Superior temporal gyrus (tissue), 1 donor: ENCODE measurements around the gene ARMC9.
"Not testable (repeated sequence)": the region's sequence is repeated elsewhere in the genome, so short reads cannot be mapped to it uniquely, and the experiment has no call there.

Experiments
- DNase-seq: peaks from one replicate; pipeline ENCODE4 v3.0.0-alpha.2; 2016; ENCODE audit errors: extremely low spot score

Gene ARMC9, protein sequence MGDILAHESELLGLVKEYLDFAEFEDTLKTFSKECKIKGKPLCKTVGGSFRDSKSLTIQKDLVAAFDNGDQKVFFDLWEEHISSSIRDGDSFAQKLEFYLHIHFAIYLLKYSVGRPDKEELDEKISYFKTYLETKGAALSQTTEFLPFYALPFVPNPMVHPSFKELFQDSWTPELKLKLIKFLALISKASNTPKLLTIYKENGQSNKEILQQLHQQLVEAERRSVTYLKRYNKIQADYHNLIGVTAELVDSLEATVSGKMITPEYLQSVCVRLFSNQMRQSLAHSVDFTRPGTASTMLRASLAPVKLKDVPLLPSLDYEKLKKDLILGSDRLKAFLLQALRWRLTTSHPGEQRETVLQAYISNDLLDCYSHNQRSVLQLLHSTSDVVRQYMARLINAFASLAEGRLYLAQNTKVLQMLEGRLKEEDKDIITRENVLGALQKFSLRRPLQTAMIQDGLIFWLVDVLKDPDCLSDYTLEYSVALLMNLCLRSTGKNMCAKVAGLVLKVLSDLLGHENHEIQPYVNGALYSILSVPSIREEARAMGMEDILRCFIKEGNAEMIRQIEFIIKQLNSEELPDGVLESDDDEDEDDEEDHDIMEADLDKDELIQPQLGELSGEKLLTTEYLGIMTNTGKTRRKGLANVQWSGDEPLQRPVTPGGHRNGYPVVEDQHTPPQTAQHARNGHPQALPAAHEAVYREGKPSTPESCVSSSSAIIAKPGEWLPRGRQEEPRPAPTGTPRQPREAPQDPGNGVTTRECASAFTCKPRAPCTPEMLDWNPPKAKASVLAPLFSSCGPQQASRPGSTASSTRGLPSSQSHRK

DNA sequence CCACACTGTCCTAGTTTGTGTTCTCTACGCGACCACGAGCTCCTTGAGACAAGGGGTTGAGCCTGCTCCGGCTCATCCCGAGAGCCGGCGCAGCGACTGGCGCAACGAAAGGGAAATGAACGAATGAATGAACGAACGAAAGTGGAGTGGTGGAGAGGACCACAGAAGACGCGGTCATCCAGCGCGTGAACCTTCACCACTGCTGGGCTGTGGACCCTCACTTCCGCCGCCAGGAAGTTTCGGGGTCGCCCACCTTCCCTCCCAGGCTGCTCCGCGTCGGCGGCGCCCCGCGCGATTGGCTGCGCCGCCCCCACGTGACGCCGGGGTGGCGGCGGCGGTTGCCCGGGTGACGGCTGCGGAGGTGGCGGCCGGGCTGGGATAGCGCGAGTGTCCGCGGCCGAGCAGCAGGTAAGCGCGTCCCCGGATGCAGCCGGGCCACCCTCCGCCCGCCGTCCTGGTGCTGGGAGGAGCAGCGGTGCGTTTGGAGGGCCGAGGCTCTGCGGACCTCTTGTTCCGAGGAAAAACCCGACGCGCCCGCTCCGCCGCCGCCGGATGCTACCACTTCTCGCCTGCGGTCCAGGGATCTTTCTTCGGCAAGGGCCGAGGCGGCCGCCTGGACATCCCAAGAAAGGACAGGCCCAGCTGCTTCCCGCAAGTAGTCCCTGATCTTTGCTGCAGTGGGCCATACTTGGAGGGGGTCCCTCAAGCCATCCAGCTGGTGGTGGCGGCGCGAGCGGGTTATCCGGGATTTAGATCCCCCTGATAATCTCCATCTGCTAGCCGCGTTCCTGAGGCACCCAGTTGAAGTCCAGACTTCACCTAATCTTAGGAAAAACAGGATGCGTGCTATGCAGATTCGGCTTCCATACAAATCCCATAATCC is at the start of gene ARMC9:
TSS of gene ARMC9 (plus strand) at position 341 of the 883 bp plus-strand sequence. CDS start 7,608 bp downstream, outside the sequence.
- peak; percentile 72 for DNase-seq

DNA sequence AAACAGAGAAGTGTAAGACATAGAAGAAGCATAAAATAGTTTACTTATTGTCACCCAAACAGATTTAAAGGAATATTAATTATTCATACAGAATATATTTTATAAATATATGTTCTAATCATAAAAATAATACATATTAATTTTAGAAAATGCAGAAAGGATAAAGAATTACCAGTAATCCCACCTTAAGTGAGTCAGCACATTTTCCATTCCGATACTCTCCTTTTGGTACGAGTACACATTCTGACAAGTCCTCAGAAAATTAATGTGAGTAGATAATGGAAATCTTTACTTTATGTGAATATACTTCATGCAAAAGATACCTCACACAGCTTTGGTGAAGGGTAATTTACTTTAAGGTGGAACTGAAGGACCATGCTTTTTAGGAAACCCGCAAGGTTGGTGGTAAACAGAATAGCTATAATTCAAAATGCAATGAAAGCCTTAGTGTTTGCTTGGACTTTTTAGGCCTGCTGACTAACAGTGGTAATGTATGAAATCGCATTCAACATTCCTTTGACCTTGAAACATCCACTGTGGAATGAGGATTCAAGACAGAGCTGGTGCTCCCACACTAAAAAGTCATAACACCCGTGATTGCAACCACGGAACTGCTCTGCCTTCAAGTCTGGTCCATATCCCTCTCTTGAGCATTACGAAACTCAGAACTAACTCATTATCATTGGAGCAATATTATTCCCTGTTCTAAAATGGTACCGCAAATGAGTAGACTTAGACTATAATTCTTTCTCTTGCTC is 45.5 kb upstream of the ARMC9 start:
- no peak for DNase-seq

DNA sequence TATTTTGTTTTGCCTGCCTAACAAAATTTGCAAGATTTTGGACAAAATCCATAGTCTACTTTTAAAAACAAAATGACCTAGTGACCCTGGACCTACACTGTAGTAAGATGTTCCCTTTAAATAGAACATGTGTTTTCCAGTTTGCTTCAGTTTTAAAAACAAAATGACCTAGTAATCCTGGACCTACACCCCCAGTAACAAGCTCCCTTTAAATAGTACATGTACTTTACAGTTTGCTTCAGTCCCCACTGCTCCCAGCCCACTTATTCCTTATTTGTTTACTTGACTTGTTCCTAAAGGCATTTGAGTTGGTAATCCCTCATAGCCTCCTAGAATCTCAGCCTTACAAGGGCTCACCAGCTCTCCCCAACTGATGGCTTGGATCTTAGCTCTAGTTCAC is 39.1 kb upstream of the ARMC9 start:
- no peak for DNase-seq

DNA sequence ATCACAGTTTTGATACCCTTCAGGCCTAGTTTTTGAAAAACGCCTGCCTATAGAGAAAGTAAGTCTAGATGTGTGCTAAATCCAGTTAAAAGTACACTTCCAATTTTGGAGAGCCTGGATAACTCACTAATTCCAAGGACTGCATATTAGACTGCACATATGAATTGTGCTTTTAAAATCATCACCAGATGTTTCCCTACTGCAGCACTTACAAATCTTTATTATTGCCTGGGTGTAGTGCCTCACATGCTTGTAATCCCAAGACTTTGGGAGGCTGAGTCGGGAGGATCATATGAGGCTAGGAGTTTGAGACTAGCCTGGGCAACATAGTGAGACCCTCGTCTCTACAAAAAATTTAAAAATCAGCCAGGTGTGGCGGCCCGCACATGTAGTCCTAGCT is 37.7 kb upstream of the ARMC9 start:
- DNase-seq: no peak

DNA sequence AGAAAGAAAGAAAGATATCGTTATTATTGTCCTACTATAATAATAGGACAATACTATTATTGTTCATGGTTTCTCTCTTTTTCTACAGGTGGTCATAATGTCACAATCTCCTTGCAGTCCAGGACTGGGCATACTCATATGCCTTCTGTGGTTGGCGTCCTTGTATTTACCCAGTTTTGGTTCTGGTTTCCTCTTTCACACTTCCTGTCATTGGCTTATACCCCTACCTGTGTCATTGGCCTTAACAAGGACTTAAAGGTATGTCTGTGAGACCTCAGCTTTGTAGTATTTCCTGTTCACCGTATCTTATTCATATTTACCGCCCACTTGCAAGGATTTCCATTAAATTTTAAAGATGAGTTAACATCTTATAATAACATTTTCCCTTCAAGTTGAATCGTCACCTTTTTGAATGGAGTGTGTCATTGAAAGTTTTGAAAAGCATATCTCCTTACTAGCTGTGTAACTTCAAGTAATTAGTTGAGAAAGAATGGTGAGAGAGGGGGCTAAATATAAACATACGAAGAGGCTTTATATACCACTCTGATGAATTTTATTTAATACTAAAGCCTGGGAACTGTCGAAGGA is 37.1 kb upstream of the ARMC9 start:
- no peak for DNase-seq

DNA sequence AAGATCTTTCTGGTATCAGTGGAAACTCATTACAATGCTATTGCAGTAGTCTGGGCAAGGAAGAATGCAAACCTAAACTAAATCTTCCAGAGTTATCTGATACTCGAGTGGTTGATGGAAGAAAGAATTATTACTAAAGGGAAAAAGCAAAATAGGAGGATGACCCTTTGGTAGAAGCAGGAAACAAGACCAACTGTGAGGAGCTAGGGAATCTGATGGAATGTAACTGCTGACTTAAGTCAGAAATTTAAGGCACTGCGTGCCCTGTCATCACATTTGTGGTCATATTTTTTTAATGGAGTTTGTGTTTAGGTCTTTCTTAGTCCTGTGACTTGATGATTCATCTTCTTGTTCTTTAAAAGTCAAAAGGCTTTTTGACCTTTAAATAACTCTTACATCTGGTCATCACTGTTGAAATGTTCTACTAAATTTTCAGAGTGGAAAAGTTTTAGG is 36.5 kb upstream of the ARMC9 start:
- DNase-seq: no peak

DNA sequence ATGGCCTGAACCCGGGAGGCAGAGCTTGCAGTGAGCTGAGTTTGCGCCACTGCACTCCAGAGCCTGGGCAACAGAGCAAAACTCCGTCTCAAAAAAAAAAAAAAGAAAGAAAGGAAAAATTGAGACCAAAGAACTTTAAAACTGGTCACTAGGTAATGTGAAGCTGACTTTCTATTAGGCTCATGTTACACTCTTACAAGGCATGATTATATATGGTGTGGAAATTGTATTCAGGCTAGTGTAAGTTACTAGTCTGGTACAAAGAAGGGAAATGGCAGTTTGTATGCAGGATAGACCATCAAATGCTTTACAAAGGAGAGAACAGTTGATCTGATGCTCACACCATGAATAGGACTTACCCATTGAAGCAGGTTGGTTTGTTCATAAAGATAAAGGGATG is 35.4 kb upstream of the ARMC9 start:
- DNase-seq: no peak

DNA sequence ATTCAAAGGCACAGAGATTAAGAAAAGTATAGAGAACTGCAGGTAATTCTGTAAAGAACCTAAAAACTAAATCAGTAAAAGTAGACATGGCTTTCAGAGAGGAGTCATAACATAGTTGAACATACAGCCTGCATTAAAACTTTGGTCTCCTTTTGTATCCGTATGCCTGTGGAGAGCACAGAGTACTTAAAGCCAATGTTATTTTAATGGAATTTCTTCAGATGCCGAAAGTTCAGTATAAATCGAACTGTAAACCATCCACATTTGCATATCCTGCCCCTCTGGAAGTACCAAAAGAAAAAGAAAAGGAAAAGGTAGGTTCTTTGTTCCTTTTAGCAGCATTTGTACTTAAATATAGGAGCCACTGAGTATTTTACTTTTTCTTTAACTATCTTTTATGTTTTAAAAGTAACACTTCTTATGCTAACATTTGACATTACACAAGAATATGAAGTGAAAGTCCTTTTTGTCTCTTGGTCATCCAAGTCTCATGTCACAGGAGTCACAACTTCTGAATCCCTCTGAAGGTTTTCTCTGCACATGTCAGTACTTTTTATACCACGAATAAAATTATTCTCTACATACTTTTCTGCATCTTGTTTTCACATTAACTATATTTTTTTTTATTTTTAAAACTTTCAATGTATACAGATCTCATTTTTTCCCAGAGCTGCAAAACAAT is 34.9 kb upstream of the ARMC9 start:
- DNase-seq: no peak

DNA sequence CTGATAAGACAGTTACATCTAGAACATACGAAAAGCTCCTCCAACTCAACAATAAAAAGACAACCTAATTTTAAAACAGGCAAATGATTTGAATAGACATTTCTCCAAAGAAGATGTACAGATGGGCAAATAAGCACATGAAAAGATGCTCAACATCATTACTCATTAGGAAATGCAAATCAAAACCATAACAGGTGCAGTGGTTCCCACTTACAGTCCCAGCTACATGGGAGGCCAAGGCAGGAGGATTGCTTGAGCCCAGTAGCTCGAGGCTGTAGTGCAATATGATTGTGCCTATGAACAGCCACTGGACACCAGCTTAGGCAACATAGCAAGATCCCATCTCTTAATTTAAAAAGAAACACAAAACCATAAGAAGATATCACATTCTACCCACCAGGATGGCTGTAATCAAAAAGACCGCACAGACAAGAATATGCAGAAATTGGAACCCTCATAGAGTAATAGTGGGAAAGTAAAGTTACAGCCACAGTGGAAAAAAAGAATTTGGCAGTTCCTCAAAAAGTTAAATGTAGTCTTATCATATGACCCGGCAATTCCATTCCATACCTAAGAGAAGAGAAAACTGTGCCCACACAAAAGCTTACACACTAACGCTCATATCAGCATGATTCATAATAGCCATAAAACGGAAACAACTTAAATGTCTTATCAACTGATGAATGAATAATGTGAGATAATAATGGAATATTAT is 30.5 kb upstream of the ARMC9 start:
- no peak for DNase-seq

DNA sequence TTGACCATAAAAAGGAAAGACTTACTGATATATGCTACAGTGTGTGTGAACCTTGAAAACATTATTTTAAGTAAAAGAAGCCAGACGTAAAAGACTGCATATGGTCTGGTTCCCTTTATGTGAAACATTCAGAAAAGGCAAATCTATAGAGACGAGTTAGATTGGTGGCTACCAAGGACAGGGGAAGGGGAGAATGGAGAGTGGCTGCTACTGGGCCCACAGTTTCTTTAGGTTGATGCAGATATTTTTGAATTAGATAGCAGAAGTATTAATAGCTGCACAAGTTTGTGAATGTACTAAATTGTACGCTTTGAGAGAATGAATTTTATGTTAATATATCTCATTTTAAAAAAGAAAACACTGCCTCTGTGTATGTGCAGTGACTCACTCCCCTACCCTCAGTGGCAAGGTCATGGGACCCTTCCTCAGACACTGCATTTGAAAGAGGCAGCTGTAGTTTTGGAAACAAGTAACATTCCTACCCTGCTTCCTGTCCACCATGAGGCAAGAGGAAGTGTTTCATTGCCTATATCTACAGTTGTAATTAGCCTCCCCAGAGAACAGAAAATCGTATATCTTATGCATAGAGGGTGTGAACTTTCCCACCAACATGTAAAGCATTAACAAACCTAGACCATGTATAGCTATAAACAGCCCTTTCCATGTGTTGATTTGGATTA is 29.8 kb upstream of the ARMC9 start:
- DNase-seq: no peak

DNA sequence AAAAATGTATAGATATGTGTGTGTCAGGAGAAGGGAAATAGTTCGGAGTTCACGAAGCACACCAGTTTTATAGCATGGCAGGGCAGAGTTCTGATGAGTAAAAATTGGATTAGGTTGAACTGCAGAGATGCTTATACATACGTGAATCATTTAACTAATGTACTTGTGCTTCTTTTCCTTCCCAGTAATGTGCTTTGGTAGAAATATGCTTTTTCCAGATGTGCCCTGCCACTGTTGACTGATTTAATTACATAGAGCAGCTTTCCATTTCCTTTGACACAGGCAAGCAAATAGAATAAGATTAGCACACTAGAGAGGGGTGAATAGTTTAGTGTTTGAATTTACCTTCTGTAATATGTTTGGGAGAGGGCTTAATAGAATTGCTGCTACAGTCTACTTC is 28.9 kb upstream of the ARMC9 start:
- no peak for DNase-seq

DNA sequence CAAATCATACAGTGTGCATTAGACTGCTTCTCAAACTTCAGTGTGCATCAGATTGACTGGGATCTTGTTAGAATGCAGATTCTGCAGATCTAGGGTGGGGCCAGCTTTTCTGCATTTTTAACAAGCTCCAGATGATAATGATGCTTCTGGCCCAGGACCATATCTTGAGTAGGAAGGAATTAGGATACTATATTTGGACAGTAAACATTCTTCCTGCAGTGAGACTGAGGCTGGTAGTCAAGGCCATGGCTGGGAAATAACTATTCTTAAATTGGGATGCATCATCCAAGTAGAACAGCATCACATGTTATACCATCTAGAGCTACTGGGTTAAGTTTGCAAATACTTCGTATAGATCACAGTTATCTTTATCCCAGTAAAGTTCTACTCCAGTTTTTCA is 28.4 kb upstream of the ARMC9 start:
- no peak for DNase-seq

DNA sequence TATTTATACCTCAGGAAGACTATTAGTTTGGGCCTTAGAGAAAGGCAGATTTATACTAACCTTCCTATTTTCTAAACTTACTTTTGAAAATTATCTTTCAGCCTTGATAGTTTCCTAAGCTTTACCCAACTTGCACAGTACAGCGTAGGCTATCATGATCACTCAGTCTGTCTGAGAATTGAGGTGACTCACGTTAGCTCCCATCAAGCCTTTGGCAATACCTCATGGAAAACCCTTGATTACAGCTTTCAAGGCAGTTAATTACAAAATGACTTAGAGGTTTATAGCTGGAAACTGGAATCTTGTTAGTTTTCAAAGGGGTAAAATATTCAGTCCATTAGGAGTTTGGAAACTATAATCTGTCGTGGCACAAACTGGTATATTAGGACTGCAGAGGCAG is 26.4 kb upstream of the ARMC9 start:
- DNase-seq: no peak

DNA sequence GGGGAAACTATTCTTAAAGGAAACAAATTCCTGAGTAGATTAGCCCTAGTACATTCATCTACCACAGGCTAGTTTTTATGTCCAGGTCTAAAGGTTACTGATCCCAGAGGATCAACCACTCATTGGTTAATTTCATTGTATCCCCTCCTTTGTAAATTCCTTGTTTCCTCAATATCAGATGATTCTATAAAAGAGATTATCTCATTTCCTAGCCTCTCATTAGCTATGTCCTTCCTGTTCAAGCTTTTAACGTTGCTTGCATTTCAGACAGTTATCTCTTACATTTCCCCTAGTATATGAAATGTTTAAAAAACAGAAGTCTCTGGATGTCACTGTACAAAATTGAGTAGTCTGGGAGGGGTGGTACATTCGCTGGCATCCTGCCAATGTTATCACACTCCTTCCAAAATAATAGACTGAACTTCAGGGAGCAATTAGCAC is 24.2 kb upstream of the ARMC9 start:
- DNase-seq: no peak

DNA sequence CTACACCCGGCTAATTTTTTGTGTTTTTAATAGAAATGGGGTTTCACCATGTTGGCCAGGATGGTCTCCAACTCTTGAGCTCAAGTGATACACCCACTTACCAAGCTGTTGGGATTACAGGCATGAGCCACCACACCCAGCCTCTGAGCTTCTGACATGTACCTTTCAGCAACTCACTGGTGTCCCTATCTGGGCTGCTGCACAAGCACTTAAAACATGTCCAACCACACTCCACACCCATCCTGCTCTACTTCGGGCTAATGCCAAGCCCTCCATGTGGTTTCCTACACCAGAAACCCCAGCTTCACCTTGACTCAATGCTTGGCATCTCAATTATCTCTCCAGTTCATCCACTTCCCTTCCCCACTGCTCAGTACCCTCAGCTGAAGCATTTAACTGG is 22.4 kb upstream of the ARMC9 start:
- DNase-seq: no peak

DNA sequence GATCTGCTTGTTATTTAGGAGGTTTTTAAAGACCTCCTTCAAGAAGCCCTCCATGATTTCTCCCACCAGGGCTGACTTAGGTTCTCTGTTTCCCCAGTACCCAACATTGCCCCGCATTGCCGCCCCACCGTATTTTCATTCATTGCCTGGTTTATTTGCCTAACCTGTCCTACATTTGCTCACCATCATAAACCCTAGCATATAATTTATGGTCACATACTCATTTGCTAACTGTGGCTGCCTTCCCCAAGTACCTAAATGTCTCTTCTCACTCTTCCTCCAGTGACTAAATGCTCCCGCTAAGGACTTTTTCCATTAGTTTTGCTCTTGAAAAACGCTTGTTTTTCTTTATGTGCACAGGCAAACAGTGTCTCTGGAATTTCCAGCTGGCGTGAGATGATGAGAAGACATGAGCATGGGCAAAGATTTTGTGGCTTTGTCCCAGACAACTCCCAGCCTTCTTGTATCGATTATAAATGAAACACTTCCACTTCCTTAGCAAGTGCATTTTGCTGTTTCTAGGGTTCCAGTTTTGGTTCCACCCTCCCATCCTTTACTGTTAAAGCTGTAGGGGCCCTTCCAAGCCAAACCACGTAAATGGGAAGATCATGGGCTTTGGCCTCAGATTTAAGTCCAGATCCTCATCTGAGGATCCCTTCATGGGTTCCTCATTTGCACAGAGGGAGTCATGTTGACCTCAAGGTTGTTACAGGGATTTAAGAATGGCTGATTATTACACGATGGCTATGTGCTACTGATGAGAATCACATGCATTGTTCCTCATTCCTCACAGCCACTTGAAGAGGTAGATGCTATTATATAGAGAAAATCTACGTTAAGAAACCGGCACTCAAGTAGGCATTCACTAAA is 21.0 kb upstream of the ARMC9 start:
- no peak for DNase-seq

DNA sequence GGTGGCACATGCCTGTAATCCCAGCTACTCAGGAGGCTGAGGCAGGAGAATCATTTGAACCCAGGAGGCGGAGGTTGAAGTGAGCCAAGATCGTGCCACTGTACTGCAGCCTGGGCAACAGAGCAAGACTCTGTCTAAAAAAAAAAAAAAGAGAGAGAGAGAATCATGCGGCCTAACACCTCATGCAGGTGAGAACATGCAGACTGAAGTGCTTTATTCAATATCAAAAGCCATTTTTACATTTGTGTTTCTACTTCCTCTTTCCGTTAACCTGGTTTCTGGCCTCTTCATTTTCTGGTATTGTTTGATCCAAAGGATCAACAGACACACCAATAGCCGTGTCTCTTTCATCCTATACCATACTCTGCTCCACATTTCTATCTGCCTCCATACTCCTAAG is 19.6 kb upstream of the ARMC9 start:
- not testable (repeated sequence) for DNase-seq
